GM21381 (cell line): ENCODE data around the gene IRF2BPL.

ENCODE experiments used
- ATAC-seq: cut with Tn5 transposase; IDR thresholded peaks from one replicate; pipeline ENCODE4 v1.9.1; 2021; ENCODE audit warnings: mild to moderate bottlenecking, moderate library complexity; ENCODE audit not compliant: unreplicated experiment

The IRF2BPL gene

GRCh38 chr14:77055306-77055705, 26.8 kb upstream of the IRF2BPL start:
- no peak for ATAC-seq

GRCh38 chr14:77053046-77053841, 24.7 kb upstream of the IRF2BPL start:
- ATAC-seq, result peak; percentile 58

GRCh38 chr14:77052281-77053044, 24.0 kb upstream of the IRF2BPL start:
- ATAC-seq, result no peak

DNA sequence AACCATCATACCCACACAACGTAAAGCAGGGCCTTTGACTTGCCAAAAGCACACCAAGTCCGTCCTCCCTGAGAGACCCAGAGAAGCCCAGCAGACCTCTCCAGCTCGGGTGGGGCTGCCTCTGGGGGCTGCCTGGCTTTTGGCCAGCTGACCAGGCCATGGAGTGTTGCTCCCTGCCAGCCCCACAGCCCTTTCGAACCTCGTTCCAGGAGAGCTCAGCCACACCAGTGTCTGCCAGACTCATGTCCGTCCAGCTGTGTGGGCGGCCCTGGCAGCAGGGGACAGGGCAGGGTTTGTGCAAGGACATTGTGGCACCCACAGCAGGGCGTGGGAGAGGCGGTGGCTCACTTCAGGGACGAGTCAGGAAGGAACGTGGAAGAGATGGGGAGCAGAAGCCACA, 22.6 kb upstream of the IRF2BPL start:
- ATAC-seq, result no peak

GRCh38 chr14:77046721-77047120, 18.2 kb upstream of the IRF2BPL start:
- no peak for ATAC-seq

GRCh38 chr14:77045238-77046162, 17.0 kb upstream of the IRF2BPL start:
- no peak for ATAC-seq

- ATAC-seq, result no peak
Measured at GRCh38 chr14:77044783-77045237, 16.3 kb upstream of the IRF2BPL start.

GRCh38 chr14:77043984-77044485, 15.5 kb upstream of the IRF2BPL start:
- ATAC-seq, result no peak

GRCh38 chr14:77043177-77043983, 14.9 kb upstream of the IRF2BPL start:
- no peak for ATAC-seq

DNA sequence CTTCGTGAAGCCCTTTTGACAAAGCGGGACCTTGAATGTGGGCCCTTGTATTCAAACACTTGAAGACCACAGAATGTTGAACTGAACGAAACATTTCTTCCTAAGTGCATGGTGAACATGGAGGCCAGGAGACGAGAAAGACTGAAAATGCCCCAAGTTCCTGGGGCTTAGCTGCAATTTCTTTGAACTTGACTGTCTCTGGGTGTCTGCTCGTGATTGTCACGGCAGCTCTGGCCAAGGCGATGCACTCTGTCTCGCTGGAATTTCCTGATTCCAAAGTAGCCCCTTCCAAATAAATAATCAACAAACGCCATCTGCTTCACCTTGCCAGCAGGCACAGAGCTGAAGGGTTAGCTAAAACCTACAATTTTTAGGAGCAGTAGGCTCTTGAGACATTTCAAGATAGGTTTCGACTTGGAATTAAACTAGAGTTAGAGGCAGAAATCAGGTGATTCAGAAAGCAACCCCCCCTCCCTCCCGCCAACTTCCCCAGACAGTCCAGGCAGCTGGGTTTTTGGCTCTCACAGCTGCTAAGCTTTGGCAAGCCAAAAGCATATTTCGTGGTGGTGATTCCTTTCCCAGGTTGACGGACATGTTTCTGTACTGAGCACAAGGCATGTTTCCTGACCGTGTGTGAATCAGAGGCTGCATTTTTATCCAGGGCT, 13.5 kb upstream of the IRF2BPL start:
- ATAC-seq, result no peak

DNA sequence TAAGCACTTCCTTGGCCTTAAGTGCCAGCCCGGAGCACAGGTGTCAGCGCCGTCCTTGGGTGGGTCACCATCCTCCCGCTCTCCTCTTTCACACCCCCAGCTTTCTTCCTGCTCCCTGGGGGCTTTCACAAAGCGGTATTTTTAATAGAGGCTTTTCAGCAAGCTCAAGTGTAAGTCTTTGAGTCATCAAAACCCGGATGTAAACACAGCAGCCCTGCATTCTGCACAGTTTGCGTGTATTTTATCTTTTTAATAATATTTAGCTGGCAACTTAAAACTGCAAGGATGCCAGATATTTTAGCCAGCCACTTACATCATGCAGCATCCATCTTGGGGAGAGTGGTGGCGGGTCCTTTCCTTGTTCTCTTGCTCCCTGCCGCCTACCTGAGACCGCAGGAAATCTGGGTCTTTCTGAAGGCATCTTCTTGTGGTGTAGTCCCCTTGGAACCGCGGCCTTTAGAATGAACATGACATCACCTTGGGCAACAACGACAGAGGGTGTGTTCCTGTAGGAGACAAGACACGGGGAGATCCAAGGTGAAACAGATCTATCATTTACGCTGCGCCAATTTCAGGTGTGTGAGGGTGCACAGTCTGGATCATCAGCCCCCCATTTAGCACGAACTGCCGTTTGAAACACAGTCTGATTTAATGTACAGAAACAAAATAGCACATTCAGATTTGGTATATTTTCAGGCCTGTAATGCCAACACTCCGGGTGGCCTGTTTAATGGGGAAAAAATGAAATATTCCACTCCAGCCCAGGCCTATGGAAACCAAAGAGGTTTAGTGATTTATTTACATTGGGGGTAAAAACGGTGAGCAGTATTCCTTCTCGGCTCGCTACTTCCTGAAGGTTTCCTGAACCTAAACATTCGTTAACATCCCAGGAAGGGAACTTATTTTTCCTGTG, 12.5 kb upstream of the IRF2BPL start:
- no peak for ATAC-seq

GRCh38 chr14:77040059-77040740, 11.7 kb upstream of the IRF2BPL start:
- ATAC-seq, result peak; percentile 52

DNA sequence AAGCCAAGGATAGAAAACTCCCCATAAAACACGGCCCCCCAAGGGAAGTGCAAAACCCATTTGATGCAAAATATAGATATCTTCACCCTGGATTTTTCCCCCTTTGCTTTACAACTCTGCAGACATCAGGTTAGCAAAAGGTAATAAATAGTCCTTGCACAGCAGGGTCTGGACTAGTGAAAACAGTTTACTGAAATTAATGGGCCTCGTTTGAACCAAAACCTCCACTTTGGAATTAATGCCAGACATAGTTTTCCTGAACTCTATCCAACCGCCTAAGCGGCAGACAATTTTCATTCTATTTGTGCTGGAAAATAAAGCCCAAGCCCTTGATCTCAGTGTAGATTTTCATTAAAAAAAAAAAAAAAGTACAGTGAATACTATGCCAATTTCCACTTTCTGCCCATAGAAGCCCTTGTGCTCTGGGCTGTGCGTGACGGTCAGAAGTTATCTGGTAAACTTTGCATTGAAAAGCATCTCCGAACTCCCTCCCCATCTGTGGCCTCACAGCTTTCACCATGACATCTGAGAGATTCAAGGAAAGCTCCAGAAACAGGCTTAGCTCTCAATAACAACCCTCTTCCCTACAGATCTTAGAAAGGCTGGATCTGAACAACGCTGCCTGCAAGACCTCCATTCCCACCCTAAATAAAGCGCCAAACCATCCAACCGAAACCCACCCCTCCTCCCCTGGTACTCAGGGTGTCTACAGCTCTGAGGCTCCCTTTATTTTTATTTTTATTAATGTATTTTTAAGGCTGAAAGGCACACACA, 11.0 kb upstream of the IRF2BPL start:
- no peak for ATAC-seq

GRCh38 chr14:77037938-77038568, 9.5 kb upstream of the IRF2BPL start:
- ATAC-seq, result no peak

GRCh38 chr14:77037215-77037937, 8.9 kb upstream of the IRF2BPL start:
- no peak for ATAC-seq
